GM19043 (cell line): ENCODE measurements around the gene HES4.

Experiments used
- ATAC-seq: cut with Tn5 transposase; IDR thresholded peaks from one replicate; pipeline ENCODE4 v1.9.1; 2021; ENCODE audit warnings: low read depth; ENCODE audit not compliant: unreplicated experiment

Gene HES4

GRCh38 chr1:953524-954320 is 46.2 kb downstream of the HES4 start:
- no peak for ATAC-seq

- ATAC-seq = no peak
Observed at GRCh38 chr1:952603-953002, 47.3 kb downstream of the HES4 start.

GRCh38 chr1:952201-952600 is 47.7 kb downstream of the HES4 start:
- ATAC-seq = no peak

- ATAC-seq = no peak
Observed at GRCh38 chr1:951364-951763, 48.5 kb downstream of the HES4 start.

GRCh38 chr1:950881-951280 is 49.0 kb downstream of the HES4 start:
- no peak for ATAC-seq

- ATAC-seq = no peak
Observed at GRCh38 chr1:950268-950667, 49.6 kb downstream of the HES4 start.
